HG02981 (cell line): ENCODE measurements around the gene AHCYL2.

ENCODE experiments used
- ATAC-seq: cut with Tn5 transposase; IDR thresholded peaks from one replicate; pipeline ENCODE4 v1.9.1; 2021; ENCODE audit warnings: mild to moderate bottlenecking, moderate library complexity; ENCODE audit not compliant: unreplicated experiment

AHCYL2 gene

GRCh38 chr7:129224251-129225205, at the start of gene AHCYL2:
Gene AHCYL2 (plus strand): TSS chr7:129225030.
- ATAC-seq = peak; percentile 87

GRCh38 chr7:129176916-129177710, 47.7 kb upstream of the AHCYL2 start:
- no peak for ATAC-seq

GRCh38 chr7:129184981-129185670, 39.7 kb upstream of the AHCYL2 start:
- no peak for ATAC-seq

- ATAC-seq = no peak
These were observed 38.0 kb upstream of the AHCYL2 start for GRCh38 chr7:129186749-129187260.

GRCh38 chr7:129187681-129188371, 37.0 kb upstream of the AHCYL2 start:
- ATAC-seq = no peak

GRCh38 chr7:129188372-129188891, 36.4 kb upstream of the AHCYL2 start, which contains the start of gene SMO:
Gene SMO (plus strand): TSS chr7:129188633. CDS start chr7:129189152, 519 bp downstream.
- no peak for ATAC-seq

GRCh38 chr7:129188892-129189660, 35.8 kb upstream of the AHCYL2 start:
- no peak for ATAC-seq

- no peak for ATAC-seq
These were observed 35.0 kb upstream of the AHCYL2 start for GRCh38 chr7:129189661-129190310.

GRCh38 chr7:129191272-129191671, 33.6 kb upstream of the AHCYL2 start:
- ATAC-seq = no peak

GRCh38 chr7:129193892-129194291, 30.9 kb upstream of the AHCYL2 start:
- ATAC-seq = no peak

GRCh38 chr7:129197771-129198170, 27.1 kb upstream of the AHCYL2 start:
- ATAC-seq = no peak

GRCh38 chr7:129199406-129199805, 25.4 kb upstream of the AHCYL2 start:
- no peak for ATAC-seq

- ATAC-seq = no peak
These were observed 22.6 kb upstream of the AHCYL2 start for GRCh38 chr7:129202058-129202777.

GRCh38 chr7:129203050-129203741, 21.6 kb upstream of the AHCYL2 start:
- ATAC-seq = no peak

GRCh38 chr7:129205126-129205818, 19.6 kb upstream of the AHCYL2 start:
- ATAC-seq = no peak

- no peak for ATAC-seq
These were observed 18.6 kb upstream of the AHCYL2 start for GRCh38 chr7:129205987-129206785.
